Measurements from ENCODE around the gene VAT1. TPM values are rescaled to one million over a fixed set of nuclear protein-coding genes. Genes with fewer than 3 reads are reported as not detected.

The VAT1 gene
- total RNA-seq, 1 experiment from 2014 or later = 262 TPM

GRCh38 chr17:43018008-43018853 lies 4.0 kb downstream of the VAT1 start:
- Histone ChIP-seq H3K4me2 (ENCODE audit: insufficient read depth, insufficient read length, low read length) (no peak overlapping the region), H2BK12ac (ENCODE audit: insufficient read length, low read depth, low read length) (no peak overlapping the region), H2AFZ (ENCODE audit: low read length) (no peak overlapping the region), H4K5ac (ENCODE audit: insufficient read length, low read depth, low read length) (no peak overlapping the region), H3K79me2 (ENCODE audit: insufficient read depth, low read length) (no peaks in the 10 kb centered on the region; the same call in 1 of the 2 replicates), H3K4me1 (ENCODE audit: insufficient read depth, low read length) (peaks cover 3% of the 10 kb centered on the region), H3K18ac (ENCODE audit: insufficient read length, low read depth, low read length) (no peak overlapping the region), H3K4ac (ENCODE audit: low read depth, low read length) (no peak overlapping the region), H3K27ac (ENCODE audit: insufficient read length, low read depth, low read length) (no peak overlapping the region), H3K23ac (ENCODE audit: insufficient read length, low read depth, low read length) (no peak overlapping the region), H4K20me1 (ENCODE audit: control insufficient read depth, insufficient read depth, insufficient read length) (no peaks in the 10 kb centered on the region), H3K14ac (ENCODE audit: insufficient read depth, low read length) (no peak overlapping the region), H2BK15ac (ENCODE audit: low read depth, low read length) (no peak overlapping the region), H2BK5ac (ENCODE audit: insufficient read length, low read length) (no peak overlapping the region), H2BK20ac (ENCODE audit: low read depth, low read length, poor library complexity, severe bottlenecking) (no peak overlapping the region), H2BK120ac (ENCODE audit: low read depth, low read length, poor library complexity, severe bottlenecking) (no peak overlapping the region), H3K79me1 (ENCODE audit: insufficient read depth, low read depth, low read length, poor library complexity, severe bottlenecking) (no peaks in the 10 kb centered on the region), H4K91ac (ENCODE audit: insufficient read length, low read depth, low read length) (no peak overlapping the region), H3K9ac (ENCODE audit: extremely low read depth, insufficient read length, low read length) (no peak overlapping the region), H3K27me3 (ENCODE audit: insufficient read depth, low read length) (no peaks in the 10 kb centered on the region), H3K56ac (ENCODE audit: insufficient read length, low read depth, low read length) (no peak overlapping the region), H2AK5ac (ENCODE audit: insufficient read length, low read length) (no peak overlapping the region), H3K9me3 (ENCODE audit: control insufficient read depth, low read depth, low read length) (no peaks in the 10 kb centered on the region), H3K23me2 (ENCODE audit: insufficient read length, low read depth, low read length, poor library complexity, severe bottlenecking) (peaks cover 5% of the 10 kb centered on the region), H3T11ph (ENCODE audit: low read length) (no peak overlapping the region), H4K8ac (replicated peaks; ENCODE audit: insufficient read length, low read depth, low read length) (no peak overlapping the region)
- H3K27ac Mint-ChIP-seq = peak overlapping the region in 2 of 3 experiments; percentile 23 to 68; a peak in 3 of 7 replicates
- no peaks in the 10 kb centered on the region for H3K27me3 Mint-ChIP-seq (ENCODE audit: low read depth)
- WGBS (ENCODE audit: extremely low coverage, insufficient read length, low lambda C conversion rate) = no CpG with 5 or more reads among the region's 19 CpGs
- peaks cover 11 to 47% (median 45%) of the 10 kb centered on the region in 3 experiments; a peak in 6 of 7 replicates for H3K36me3 Mint-ChIP-seq (ENCODE audit: insufficient read depth in 1 of 3, low read depth in 3 of 3)
- no peak overlapping the region for H3K4me3 Mint-ChIP-seq
- peaks cover 30 to 61% of the 10 kb centered on the region in 2 experiments for H3K4me1 Mint-ChIP-seq
- TF ChIP-seq, protein P1, sequence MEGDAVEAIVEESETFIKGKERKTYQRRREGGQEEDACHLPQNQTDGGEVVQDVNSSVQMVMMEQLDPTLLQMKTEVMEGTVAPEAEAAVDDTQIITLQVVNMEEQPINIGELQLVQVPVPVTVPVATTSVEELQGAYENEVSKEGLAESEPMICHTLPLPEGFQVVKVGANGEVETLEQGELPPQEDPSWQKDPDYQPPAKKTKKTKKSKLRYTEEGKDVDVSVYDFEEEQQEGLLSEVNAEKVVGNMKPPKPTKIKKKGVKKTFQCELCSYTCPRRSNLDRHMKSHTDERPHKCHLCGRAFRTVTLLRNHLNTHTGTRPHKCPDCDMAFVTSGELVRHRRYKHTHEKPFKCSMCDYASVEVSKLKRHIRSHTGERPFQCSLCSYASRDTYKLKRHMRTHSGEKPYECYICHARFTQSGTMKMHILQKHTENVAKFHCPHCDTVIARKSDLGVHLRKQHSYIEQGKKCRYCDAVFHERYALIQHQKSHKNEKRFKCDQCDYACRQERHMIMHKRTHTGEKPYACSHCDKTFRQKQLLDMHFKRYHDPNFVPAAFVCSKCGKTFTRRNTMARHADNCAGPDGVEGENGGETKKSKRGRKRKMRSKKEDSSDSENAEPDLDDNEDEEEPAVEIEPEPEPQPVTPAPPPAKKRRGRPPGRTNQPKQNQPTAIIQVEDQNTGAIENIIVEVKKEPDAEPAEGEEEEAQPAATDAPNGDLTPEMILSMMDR (conservative IDR thresholded peaks at IDR 0.05) = no peak
- peak; percentile 60 for DNase-seq
- H3K9me3 Mint-ChIP-seq = no peaks in the 10 kb centered on the region

All from H9 (cell line).